GM12892 (cell line): ENCODE data around the gene FYB1.

Experiments
- POLR2A ChIP-seq: IDR thresholded peaks from 2 replicates; pipeline ENCODE4 v1.6.1; 2011; ENCODE audit warnings: low read depth, low read length, control low read depth
- TAF1 ChIP-seq: IDR thresholded peaks from 2 replicates; pipeline ENCODE4 v1.6.1; 2011; ENCODE audit warnings: low read depth, mild to moderate bottlenecking, control low read depth, low read length, borderline replicate concordance

DNA sequence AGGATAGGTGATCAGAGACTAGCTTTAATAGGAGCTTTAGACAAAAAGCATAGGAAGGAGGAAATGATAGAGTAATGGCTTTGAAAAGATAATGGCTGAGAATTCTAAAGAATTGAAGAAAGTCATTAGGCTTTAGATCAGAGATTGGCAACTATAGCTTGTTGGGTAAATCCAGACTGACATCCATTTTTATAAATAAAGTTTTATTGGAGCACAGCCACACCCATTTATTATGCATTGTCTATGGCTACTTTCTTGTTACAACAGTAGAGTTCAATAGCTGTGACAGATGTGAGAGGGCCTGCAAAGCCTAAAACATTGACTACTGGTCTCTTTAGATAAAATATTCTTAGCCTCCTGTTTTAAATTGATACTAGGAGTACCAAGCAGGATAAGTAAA, 40.7 kb upstream of the FYB1 start:
- TF ChIP-seq POLR2A = no peak
- no peak for TF ChIP-seq TAF1
